Stimulated activated CD4-positive, alpha-beta T cell treated with anti-CD3 and anti-CD28 coated beads, Interleukin-1b, Interleukin-23, amount 100 ng/mL, for 48 hours (primary cell): ENCODE results near the gene TAX1BP3.

ENCODE experiments used
- DNase-seq: peaks from one replicate; pipeline ENCODE4 v3.0.0-alpha.2; 2020

The TAX1BP3 gene

DNA sequence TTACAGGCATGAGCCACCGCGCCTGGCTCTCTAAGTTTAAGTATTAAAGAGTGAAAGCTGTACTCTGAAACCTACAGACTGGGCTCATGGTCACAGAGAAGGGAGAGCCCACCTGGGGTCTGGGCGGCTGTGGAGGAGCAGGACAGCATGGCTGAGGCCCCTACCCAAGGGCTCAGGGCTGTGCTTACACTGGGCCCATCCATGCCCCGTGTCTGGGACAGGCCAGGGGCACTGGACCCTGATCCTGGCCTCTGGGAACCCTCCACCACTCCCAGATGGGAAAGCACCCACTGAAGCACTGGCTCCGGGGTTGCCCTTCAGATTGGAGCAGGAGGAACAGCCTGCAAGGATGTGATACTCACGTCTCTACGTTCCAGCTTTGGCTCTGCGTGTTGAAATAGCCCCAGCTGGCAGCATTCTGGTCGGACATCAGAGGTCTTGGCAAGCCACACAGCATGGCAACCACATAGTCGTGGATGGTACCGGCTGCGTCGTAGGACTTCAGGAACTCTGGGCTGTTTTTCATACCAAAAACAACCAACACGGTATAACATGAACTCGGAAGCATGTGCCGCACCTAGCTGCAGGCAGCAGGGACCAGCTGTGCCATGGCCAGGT, 45.3 kb downstream of the TAX1BP3 start:
- DNase-seq: no peak

DNA sequence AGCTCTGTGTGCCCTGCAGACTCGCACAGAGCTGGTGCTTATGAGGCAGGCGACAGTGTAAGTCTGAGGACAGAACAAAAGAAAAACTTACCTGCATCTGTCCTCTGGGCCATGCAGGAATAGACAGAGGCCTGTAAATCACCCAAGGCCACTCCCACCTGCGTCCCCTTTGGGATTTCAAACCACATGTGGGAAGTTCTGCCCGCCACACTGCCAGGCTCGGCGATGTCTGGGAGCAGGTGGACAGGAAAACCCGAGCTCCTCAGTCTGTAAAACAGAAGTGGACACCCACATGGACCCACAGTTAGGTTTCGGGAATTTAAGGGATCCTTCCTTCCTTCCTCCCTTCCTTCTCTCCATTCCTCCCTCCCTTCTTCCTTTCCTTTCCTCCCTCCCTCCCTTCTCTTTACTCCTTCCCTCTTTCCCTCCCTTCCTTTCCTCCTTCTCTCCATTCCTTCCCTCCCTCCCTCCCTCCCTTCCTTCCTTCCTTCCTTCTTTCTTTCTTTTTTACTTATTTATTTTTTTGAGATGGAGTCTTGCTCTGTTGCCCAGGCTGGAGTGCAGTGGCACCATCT, 47.1 kb downstream of the TAX1BP3 start:
- DNase-seq: no peak

DNA sequence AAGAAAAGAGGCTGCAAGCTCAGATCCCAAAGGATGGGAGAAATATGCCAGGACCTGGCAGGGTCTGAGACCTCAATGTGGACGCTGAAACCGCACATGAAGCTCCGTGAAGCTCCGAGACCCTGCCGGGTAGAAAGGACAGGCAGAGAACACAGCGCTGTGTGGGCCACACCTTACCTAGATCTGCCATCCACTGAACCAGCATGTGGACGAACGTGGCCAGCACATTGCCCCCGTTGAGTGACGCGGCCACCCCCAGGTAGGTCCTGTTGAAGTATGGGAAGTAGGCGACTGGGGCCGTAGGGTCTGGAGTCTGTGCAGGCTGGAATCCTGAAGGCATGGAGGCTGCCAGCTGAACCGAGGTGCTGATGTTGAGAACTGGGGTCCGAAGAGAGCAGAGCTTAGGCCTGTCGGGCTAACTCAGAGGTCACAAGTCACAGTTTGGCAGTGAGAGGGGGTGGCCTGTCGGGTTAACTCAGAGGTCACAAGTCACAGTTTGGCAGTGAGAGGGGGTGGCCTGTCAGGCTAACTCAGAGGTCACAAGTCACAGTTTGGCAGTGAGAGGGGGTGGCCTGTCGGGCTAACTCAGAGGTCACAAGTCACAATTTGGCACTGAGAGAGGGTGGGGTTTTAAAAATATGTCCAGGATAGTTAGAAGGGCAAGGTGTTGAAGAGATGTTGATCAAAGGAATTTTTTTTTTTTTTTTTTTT, 53.1 kb downstream of the TAX1BP3 start:
- DNase-seq: no peak

DNA sequence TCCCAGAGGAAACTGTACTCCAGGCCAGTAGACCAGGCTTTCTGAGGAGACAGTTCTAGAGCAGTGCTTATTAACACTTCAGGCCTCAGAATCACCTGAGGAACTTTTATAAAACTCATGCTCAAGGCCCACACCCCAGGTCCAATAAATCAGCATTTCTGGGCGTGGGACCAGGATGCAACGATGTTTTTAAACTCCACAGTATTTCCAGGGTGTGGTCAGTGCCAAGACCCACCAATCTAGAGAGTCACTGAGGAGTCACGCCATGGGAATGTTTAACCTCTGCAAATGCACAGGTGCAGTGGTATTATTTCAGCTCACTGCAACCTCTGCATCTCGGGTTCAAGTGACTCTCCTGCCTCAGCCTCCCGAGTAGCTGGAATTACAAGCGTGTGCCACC, 55.3 kb downstream of the TAX1BP3 start:
- no peak for DNase-seq
